ENCODE measurements around the gene MAP3K9. TPM values are rescaled to one million over a fixed set of nuclear protein-coding genes. Genes with fewer than 3 reads are reported as not detected.

Gene MAP3K9
- total RNA-seq (1 to 10 TPM; 4.7 to 7.6 (median 5.1) TPM), polyA plus RNA-seq (1 to 10 TPM; 2.1 to 3.3 TPM)

DNA sequence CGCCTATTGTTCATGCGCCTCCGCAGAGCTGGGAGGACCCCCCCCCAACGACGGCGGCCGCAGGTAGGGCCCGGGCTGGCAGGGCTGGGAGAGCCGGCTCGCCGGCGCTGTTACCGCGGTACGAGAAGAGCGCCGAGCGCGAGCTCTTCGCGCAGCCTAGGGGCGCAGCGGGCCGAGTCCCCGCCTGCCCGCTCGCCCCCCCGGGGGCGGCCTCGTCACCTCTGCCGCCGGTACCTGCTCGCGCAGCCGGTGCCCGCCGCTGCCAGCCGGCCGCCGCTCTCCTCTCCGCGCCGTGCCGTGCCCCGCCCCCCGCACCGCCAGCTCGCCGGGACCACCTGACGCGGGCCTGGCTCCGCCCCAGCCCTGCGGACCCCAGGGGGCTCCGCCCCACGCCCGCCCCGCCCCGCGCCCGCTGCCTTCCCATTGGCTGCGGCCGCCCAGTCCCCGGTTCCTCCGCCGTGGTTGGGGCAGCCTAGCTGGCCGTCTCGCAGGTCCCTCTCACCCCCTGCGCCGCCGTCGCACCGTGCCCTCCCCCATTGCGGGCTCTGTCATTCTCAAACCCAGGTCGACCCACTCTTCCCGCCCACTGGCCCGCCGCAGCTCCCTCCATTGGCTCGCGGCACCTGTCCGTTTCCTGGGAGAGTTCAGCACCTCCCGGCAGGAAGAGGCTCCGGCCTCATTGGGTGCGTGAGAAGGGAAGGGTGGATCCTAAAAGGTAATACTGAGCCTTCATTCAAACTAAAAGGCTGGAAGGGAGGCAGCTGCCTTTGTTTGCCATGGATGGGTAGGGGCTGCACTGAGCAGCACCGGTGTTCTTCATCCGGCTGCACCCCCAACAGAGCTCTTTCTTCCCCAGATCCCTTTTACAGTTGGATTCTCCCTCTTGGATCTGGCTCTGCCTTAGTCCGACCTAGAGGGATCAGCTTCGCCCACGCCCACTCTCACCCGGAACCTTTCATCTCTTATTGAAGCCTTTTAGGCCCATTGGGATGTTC lies at the start of gene MAP3K9:
TSS of gene MAP3K9 (minus strand) at position 289 of the 995 bp plus-strand sequence. CDS start 342 bp downstream, outside the sequence.
- Histone ChIP-seq H3K27ac (peak within 1 kb of the TSS; percentile 79 to 82 (median 80)), H3K4me1 (peaks cover 0 to 6% (median 0%) of the 10 kb centered on the region in 3 donors), H3K27me3 (no peaks in the 10 kb centered on the region), H3K36me3 (no peaks in the 10 kb centered on the region), H3K4me3 (peak within 1 kb of the TSS; percentile 88 to 98 (median 92)), H3K9me3 (no peaks in the 10 kb centered on the region)
- ATAC-seq (peak; percentile 94 to 97 (median 94)), DNase-seq (peak; percentile 97 to 99 (median 98)), FAIRE-seq (no peak)
- TF ChIP-seq, protein P1, sequence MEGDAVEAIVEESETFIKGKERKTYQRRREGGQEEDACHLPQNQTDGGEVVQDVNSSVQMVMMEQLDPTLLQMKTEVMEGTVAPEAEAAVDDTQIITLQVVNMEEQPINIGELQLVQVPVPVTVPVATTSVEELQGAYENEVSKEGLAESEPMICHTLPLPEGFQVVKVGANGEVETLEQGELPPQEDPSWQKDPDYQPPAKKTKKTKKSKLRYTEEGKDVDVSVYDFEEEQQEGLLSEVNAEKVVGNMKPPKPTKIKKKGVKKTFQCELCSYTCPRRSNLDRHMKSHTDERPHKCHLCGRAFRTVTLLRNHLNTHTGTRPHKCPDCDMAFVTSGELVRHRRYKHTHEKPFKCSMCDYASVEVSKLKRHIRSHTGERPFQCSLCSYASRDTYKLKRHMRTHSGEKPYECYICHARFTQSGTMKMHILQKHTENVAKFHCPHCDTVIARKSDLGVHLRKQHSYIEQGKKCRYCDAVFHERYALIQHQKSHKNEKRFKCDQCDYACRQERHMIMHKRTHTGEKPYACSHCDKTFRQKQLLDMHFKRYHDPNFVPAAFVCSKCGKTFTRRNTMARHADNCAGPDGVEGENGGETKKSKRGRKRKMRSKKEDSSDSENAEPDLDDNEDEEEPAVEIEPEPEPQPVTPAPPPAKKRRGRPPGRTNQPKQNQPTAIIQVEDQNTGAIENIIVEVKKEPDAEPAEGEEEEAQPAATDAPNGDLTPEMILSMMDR (IDR thresholded peaks at IDR 0.05) = no peak
- WGBS, 2 donors = 1% methylated on average over 51 to 89 of the region's 89 CpGs
- intact Hi-C loops (cut with DNase I) = loop anchor here in 2 of 3 donors (10.0 kb wide), 2 partner anchors 165 to 185 kb away; no protein-coding TSS in a partner anchor

DNA sequence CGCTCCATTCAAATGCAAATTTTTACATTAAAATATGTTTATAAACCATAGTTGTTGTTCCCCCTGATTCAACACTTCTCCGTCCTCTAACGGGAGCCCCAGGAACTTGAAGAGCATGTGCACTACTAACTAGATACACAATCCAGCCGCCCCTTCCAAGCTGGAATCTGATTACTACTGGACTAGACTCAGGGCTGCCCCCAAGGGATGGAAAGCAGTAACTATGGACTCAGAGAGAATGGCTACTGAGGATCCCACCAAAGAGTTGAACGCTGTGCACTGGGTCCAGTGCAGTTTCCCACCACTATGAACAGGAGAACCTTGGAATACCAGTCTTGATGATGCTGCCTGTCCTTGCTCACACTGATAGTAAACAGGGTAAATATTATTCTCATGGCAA lies 49.3 kb upstream of the MAP3K9 start:
- H3K4me3 ChIP-seq = no peak overlapping the region
- intact Hi-C loops (cut with DNase I) = no loop called here
- H3K36me3 ChIP-seq = no peaks in the 10 kb centered on the region
- no peaks in the 10 kb centered on the region for H3K9me3 ChIP-seq
- DNase-seq (no peak), FAIRE-seq (no peak), ATAC-seq (no peak)
- WGBS, 2 donors = 77 to 90% methylated on average over 5 of the region's 5 CpGs
- H3K27ac ChIP-seq = no peak overlapping the region
- H3K4me1 ChIP-seq = no peaks in the 10 kb centered on the region
- TF ChIP-seq, protein P1 (IDR thresholded peaks at IDR 0.05) = no peak
- no peaks in the 10 kb centered on the region for H3K27me3 ChIP-seq

DNA sequence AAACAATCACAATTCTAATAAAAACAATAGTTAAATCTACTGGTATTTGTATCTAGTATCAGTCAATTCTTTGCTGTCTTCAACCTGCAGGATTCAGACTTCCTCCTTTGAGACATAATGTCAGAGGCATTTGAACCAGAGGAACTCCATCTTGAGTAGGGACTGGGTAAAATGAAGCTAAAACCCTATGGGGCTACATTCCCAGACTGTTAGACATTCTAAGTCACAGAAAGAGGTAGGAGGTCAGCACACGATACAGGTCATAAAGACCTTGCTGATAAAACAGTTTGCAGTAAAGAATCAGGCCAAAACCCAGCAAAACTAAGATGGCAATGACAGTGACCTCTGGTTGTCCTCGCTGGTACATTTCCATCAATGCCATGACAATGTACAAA lies 48.2 kb upstream of the MAP3K9 start:
- H3K36me3 ChIP-seq = no peaks in the 10 kb centered on the region
- H3K4me1 ChIP-seq = no peaks in the 10 kb centered on the region
- TF ChIP-seq, protein P1 (IDR thresholded peaks at IDR 0.05) = no peak
- H3K4me3 ChIP-seq = no peak overlapping the region
- no peak for ATAC-seq
- no peak for FAIRE-seq
- H3K9me3 ChIP-seq = no peaks in the 10 kb centered on the region
- 84 to 91% methylated on average over 2 of the region's 2 CpGs for WGBS, 2 donors
- intact Hi-C loops (cut with DNase I) = no loop called here
- no peaks in the 10 kb centered on the region for H3K27me3 ChIP-seq
- H3K27ac ChIP-seq = no peak overlapping the region
- no peak for DNase-seq

DNA sequence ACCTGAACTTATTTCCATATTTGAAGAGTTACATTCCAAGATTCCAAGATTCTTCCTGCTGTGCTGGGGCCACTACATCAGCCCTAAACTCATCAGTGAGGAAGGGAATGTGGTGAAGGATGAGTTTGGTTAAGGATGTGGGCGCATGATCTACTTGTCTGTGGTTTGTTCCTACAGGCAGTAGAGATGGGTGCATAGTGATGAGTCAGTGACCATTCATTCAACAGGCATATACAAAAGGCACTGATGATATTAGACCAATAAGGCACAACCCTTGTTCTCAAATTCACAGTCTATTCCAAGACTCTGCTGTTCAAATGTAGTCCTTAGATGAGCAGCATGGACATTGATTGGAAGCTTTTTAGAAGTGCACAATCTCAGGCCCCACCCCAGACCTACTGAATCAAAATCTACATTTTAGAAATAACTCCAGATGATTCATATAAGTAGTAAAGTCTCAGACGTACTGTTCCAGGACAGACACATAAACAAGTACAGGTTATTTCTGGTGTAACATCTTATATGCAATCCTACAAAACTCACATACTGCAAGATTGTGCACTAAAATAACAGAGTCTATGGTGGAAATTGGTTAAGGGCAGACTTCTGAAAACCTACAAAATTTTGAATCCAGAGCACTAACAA lies 47.7 kb upstream of the MAP3K9 start:
- FAIRE-seq (no peak), ATAC-seq (no peak), DNase-seq (no peak)
- 64 to 76% methylated on average over 2 of the region's 2 CpGs for WGBS, 2 donors
- Histone ChIP-seq H3K4me1 (no peaks in the 10 kb centered on the region), H3K27ac (no peak overlapping the region), H3K9me3 (no peaks in the 10 kb centered on the region), H3K36me3 (no peaks in the 10 kb centered on the region), H3K4me3 (no peak overlapping the region), H3K27me3 (no peaks in the 10 kb centered on the region)
- TF ChIP-seq, protein P1 (IDR thresholded peaks at IDR 0.05) = no peak
- intact Hi-C loops (cut with DNase I) = no loop called here

All from pancreas (tissue), 10 donors.